Activated CD8-positive, alpha-beta T cell treated with anti-CD3 and anti-CD28 coated beads, Interleukin-2, amount 10 ng/mL, durations not matched to agents 7 days and 5 days (primary cell): Measurements from ENCODE around the gene FOXO3. TPM values are rescaled to one million over a fixed set of nuclear protein-coding genes. Genes with fewer than 3 reads are reported as not detected.
"Not testable (repeated sequence)": the region's sequence is repeated elsewhere in the genome, so short reads cannot be mapped to it uniquely, and the experiment has no call there.

Experiments
- ATAC-seq: fragments of 150-1000 bp; cut with Tn5 transposase; one replicate; pipeline ENCODE4 v1.10.0; 2021; ENCODE audit warnings: moderate library complexity
- CTCF ChIA-PET: fragments of 350-600 bp; sonication (Branson Sonifier 250); formaldehyde crosslinking; loops from one replicate; lab custom pipeline; 2021; ENCODE audit warnings: antibody characterized with exemption; lab: Charles Lee
- POLR2A ChIA-PET: fragments of 350-600 bp; sonication (Branson Sonifier 250); formaldehyde crosslinking; loops from one replicate; lab custom pipeline; 2021; ENCODE audit warnings: antibody characterized with exemption; lab: Charles Lee
- DNase-seq: peaks from one replicate; pipeline ENCODE4 v3.0.0-alpha.2; 2020
- H3K27ac Mint-ChIP-seq: one replicate; pipeline ENCODE4 v1.8.0; 2021; ENCODE audit warnings: mild to moderate bottlenecking, mixed read lengths
- H3K27me3 Mint-ChIP-seq: one replicate; pipeline ENCODE4 v1.8.0; 2021; ENCODE audit warnings: low read depth, mixed read lengths
- H3K36me3 Mint-ChIP-seq: one replicate; pipeline ENCODE4 v1.8.0; 2021; ENCODE audit warnings: low read depth, mixed read lengths
- H3K4me1 Mint-ChIP-seq: one replicate; pipeline ENCODE4 v1.8.0; 2021; ENCODE audit warnings: low read depth, mixed read lengths
- H3K4me3 Mint-ChIP-seq: one replicate; pipeline ENCODE4 v1.8.0; 2021; ENCODE audit warnings: mild to moderate bottlenecking, mixed read lengths
- H3K9me3 Mint-ChIP-seq: one replicate; pipeline ENCODE4 v1.8.0; 2022; ENCODE audit warnings: mixed read lengths; ENCODE audit not compliant: insufficient read depth
- total RNA-seq, 2 experiments: library from RNA; stranded (reverse); gene quantifications; one replicate each; pipeline ENCODE4 v1.2.3, GENCODE V29; 2021

The FOXO3 gene
- total RNA-seq, 2 experiments from 2014 or later = 12.2 to 12.3 TPM

- POLR2A ChIA-PET = interaction anchor here (0.6 kb wide), 1 partner anchor 120 kb away, joined by 3 read pairs; no protein-coding TSS in a partner anchor
- H3K4me3 Mint-ChIP-seq = no peak overlapping the region
Measured at GRCh38 chr6:108656836-108657235, 96.1 kb downstream of the FOXO3 start.

DNA sequence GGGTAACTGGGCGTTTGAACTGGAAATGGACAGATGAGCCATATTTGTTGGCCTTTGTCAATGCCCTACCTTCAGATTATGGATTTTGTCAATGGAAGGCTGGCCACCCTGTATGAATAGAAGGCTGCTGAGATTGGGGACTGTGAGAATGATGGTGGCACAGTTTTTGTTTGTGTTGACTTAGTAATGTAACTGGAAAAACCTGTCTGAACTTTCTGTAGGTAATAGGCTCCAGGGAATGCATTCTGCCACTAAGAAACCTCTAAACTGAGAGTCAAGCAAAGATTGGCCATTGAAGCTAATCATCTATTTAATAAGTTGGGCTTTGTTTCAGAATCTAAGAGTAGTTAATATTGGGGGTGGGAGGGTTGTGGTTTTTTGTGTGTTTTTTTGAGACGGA lies 97.5 kb downstream of the FOXO3 start:
- H3K4me1 Mint-ChIP-seq = peaks cover 12% of the 10 kb centered on the region
- no peak overlapping the region for H3K4me3 Mint-ChIP-seq
- ChIA-PET POLR2A (no interaction called here), CTCF (interaction anchor here (0.9 kb wide), 1 partner anchor 15 kb away, joined by 3 read pairs; no protein-coding TSS in a partner anchor)
- peaks cover 1% of the 10 kb centered on the region for H3K36me3 Mint-ChIP-seq
- ATAC-seq (no peak), DNase-seq (no peak)
- no peaks in the 10 kb centered on the region for H3K27me3 Mint-ChIP-seq
- H3K27ac Mint-ChIP-seq = no peak overlapping the region
- no peaks in the 10 kb centered on the region for H3K9me3 Mint-ChIP-seq

More at GRCh38 chr6:108656836-108657235, 96.1 kb downstream of the FOXO3 start:
- Mint-ChIP-seq H3K36me3 (no peaks in the 10 kb centered on the region), H3K27me3 (no peaks in the 10 kb centered on the region), H3K4me1 (peaks cover 19% of the 10 kb centered on the region), H3K9me3 (no peaks in the 10 kb centered on the region), H3K27ac (no peak overlapping the region)
- DNase-seq = no peak
- CTCF ChIA-PET = no interaction called here
- no peak for ATAC-seq

GRCh38 chr6:108658785-108659184 lies 98.1 kb downstream of the FOXO3 start:
- DNase-seq, H3K9me3 Mint-ChIP-seq, ATAC-seq, H3K27ac Mint-ChIP-seq, H3K4me3 Mint-ChIP-seq, H3K36me3 Mint-ChIP-seq, POLR2A ChIA-PET, H3K4me1 Mint-ChIP-seq, H3K27me3 Mint-ChIP-seq: not testable (repeated sequence)
- CTCF ChIA-PET = interaction anchor here (0.7 to 0.9 kb wide), 2 partner anchors 15 to 18 kb away, joined by 3 read pairs; no protein-coding TSS in a partner anchor

DNA sequence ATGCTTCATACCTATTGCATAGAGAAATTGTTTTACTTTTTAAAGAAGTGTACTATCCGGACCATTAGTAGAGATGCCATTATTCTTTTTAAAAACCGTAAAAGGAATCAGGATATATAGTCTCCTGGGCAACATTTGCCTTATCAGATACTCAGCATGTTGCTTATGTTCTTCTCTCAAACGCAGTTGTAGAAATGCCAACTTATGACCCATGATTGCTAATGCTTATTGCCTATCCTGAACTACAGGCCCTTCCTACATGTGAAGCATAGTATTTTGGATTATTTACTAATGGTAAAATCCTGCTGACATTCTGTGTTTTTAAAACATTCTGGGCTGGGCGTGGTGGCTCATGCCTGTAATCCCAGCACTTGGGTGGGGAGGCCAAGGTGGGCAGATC lies 99.5 kb downstream of the FOXO3 start:
- Mint-ChIP-seq H3K4me1 (no peaks in the 10 kb centered on the region), H3K9me3 (no peaks in the 10 kb centered on the region), H3K36me3 (peaks cover 11% of the 10 kb centered on the region), H3K27ac (no peak overlapping the region), H3K27me3 (no peaks in the 10 kb centered on the region), H3K4me3 (no peak overlapping the region)
- DNase-seq (no peak), ATAC-seq (no peak)
- POLR2A ChIA-PET = no interaction called here
- CTCF ChIA-PET = no interaction called here

- H3K4me1 Mint-ChIP-seq = peaks cover 3% of the 10 kb centered on the region
- ChIA-PET POLR2A (no interaction called here), CTCF (no interaction called here)
- H3K4me3 Mint-ChIP-seq = no peak overlapping the region
- ATAC-seq (no peak), DNase-seq (no peak)
- H3K36me3 Mint-ChIP-seq = peaks cover 11% of the 10 kb centered on the region
- H3K9me3 Mint-ChIP-seq = no peaks in the 10 kb centered on the region
- no peak overlapping the region for H3K27ac Mint-ChIP-seq
- H3K27me3 Mint-ChIP-seq = no peaks in the 10 kb centered on the region
Measured at GRCh38 chr6:108661430-108661829, 100.7 kb downstream of the FOXO3 start.

- H3K4me3 Mint-ChIP-seq = no peak overlapping the region
- DNase-seq = no peak
- peaks cover 15% of the 10 kb centered on the region for H3K36me3 Mint-ChIP-seq
- H3K27me3 Mint-ChIP-seq = no peaks in the 10 kb centered on the region
- no peak overlapping the region for H3K27ac Mint-ChIP-seq
- no peak for ATAC-seq
- CTCF ChIA-PET = no interaction called here
- POLR2A ChIA-PET = no interaction called here
- H3K4me1 Mint-ChIP-seq = peaks cover 6% of the 10 kb centered on the region
- no peaks in the 10 kb centered on the region for H3K9me3 Mint-ChIP-seq
Measured at GRCh38 chr6:108661982-108662381, 101.3 kb downstream of the FOXO3 start.

DNA sequence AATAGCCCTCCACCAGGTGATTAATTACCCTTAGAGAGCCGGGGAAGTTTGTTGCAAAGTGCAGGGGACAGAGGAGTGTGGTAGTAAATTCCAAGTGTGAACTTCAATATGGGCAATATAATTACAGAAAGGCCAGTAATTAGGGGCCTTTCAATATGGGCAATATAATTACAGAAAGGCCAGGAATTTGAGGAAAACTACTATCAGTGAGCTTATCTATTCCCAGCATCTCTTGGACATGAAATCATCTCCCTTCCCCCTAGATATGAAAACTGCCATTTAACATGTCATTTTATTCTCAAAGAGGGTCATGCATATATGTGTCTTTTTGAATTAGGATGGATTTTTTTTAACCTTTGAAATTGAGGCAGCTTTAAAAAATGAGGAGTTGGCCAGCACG lies 102.0 kb downstream of the FOXO3 start:
- no peaks in the 10 kb centered on the region for H3K27me3 Mint-ChIP-seq
- H3K9me3 Mint-ChIP-seq = no peaks in the 10 kb centered on the region
- POLR2A ChIA-PET = no interaction called here
- ATAC-seq (no peak), DNase-seq (no peak)
- H3K36me3 Mint-ChIP-seq = peaks cover 15% of the 10 kb centered on the region
- no peak overlapping the region for H3K27ac Mint-ChIP-seq
- peaks cover 9% of the 10 kb centered on the region for H3K4me1 Mint-ChIP-seq
- no peak overlapping the region for H3K4me3 Mint-ChIP-seq
- CTCF ChIA-PET = no interaction called here

DNA sequence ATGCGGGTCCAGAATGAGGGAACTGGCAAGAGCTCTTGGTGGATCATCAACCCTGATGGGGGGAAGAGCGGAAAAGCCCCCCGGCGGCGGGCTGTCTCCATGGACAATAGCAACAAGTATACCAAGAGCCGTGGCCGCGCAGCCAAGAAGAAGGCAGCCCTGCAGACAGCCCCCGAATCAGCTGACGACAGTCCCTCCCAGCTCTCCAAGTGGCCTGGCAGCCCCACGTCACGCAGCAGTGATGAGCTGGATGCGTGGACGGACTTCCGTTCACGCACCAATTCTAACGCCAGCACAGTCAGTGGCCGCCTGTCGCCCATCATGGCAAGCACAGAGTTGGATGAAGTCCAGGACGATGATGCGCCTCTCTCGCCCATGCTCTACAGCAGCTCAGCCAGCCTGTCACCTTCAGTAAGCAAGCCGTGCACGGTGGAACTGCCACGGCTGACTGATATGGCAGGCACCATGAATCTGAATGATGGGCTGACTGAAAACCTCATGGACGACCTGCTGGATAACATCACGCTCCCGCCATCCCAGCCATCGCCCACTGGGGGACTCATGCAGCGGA lies 102.9 kb downstream of the FOXO3 start:
- H3K4me3 Mint-ChIP-seq, H3K27ac Mint-ChIP-seq, H3K4me1 Mint-ChIP-seq, DNase-seq, H3K9me3 Mint-ChIP-seq, POLR2A ChIA-PET, H3K27me3 Mint-ChIP-seq, CTCF ChIA-PET, ATAC-seq: not testable (repeated sequence)
- peaks cover 15% of the 10 kb centered on the region for H3K36me3 Mint-ChIP-seq

DNA sequence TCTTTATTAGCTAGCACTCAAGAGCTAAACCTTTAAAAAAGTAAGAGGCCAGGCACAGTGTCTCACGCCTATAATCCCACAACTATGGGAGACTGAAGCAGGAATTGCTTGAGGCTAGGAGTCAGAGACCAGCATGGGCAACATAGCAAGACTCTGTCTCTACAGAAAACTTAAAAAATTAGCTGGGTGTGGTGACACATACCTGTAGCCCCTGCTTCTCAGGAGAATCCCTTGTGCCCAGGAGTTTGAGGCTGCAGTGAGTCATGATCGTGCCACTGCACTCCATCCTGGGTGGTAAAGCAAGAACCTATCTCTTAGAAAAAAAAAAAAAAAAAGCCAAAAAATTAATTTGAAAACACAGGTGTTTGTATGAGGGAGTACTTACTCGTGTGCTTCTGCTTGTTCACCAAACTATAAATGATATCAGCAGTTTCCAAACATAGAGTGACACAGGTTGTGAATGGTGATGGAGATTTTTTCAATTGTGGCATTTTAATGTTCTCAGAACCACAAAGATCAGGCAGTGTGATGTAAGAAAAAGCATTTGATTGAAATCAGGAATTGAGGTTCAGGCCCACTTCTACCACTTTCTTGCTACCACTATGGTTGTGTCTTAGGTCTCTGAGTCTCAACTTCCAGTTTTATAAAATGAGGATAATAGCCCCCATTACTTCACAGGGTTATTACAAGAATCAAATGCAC lies 104.9 kb downstream of the FOXO3 start:
- Mint-ChIP-seq H3K9me3 (no peaks in the 10 kb centered on the region), H3K27ac (no peak overlapping the region), H3K4me1 (peaks cover 17% of the 10 kb centered on the region), H3K36me3 (peaks cover 15% of the 10 kb centered on the region), H3K4me3 (no peak overlapping the region), H3K27me3 (no peaks in the 10 kb centered on the region)
- no peak for ATAC-seq
- ChIA-PET POLR2A (no interaction called here), CTCF (interaction anchor here (0.7 to 0.8 kb wide), 2 partner anchors 12 to 20 kb away, joined by 3 read pairs; no protein-coding TSS in a partner anchor)
- DNase-seq = no peak

DNA sequence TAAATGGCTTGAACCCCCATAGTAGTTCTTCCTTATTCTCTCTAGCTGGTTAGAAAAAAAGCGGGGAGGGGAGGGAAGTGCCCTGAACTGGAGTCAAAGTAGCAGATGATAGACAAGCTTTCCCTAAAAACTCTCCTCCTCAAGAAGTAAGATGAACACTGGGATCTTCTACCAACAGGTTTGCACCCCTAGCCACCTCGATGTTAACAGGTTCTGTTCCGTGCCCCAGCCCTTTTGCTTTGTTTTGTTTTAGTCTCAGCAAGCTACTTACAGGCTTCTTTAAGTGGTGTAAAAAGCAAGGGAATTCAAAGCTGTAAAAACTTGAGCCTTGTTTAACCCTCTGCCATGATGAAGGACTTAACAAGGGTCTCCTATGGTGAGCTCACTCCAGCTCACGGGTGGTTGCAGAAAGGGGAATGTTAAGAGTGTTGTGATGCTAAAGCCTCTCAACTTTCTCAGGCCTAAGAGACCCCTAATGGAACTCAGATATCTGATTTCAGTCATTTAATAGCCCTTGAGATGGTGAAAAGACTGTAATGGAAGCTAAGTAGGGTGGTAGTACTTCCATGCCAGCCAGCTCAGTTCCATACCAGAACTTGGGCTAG lies 106.0 kb downstream of the FOXO3 start:
- ChIA-PET CTCF (interaction anchor here (0.7 to 1.1 kb wide), 2 partner anchors 31 to 101 kb away, joined by 3 read pairs; no protein-coding TSS in a partner anchor), POLR2A (no interaction called here)
- Mint-ChIP-seq H3K36me3 (peaks cover 15% of the 10 kb centered on the region), H3K27me3 (no peaks in the 10 kb centered on the region), H3K9me3 (no peaks in the 10 kb centered on the region), H3K4me3 (no peak overlapping the region), H3K27ac (no peak overlapping the region), H3K4me1 (peaks cover 17% of the 10 kb centered on the region)
- no peak for DNase-seq
- ATAC-seq = no peak

- peaks cover 15% of the 10 kb centered on the region for H3K36me3 Mint-ChIP-seq
- no peaks in the 10 kb centered on the region for H3K9me3 Mint-ChIP-seq
- no peaks in the 10 kb centered on the region for H3K27me3 Mint-ChIP-seq
- CTCF ChIA-PET = no interaction called here
- H3K27ac Mint-ChIP-seq = no peak overlapping the region
- H3K4me3 Mint-ChIP-seq = no peak overlapping the region
- ATAC-seq (no peak), DNase-seq (no peak)
- POLR2A ChIA-PET = no interaction called here
- H3K4me1 Mint-ChIP-seq = peaks cover 17% of the 10 kb centered on the region
Measured at GRCh38 chr6:108667993-108668392, 107.3 kb downstream of the FOXO3 start.

GRCh38 chr6:108669673-108670072 lies 109.0 kb downstream of the FOXO3 start:
- Mint-ChIP-seq H3K4me1 (peaks cover 17% of the 10 kb centered on the region), H3K27me3 (no peaks in the 10 kb centered on the region), H3K4me3 (no peak overlapping the region), H3K27ac (no peak overlapping the region), H3K36me3 (peaks cover 9% of the 10 kb centered on the region), H3K9me3 (no peaks in the 10 kb centered on the region)
- ChIA-PET POLR2A (no interaction called here), CTCF (no interaction called here)
- DNase-seq (no peak), ATAC-seq (no peak)
